ENCODE data around the gene FMNL3. TPM values are rescaled to one million over a fixed set of nuclear protein-coding genes. Genes with fewer than 3 reads are reported as not detected.
A peak's percentile ranks its signal among the peaks of the same experiment; 100 is the strongest.

FMNL3 gene
- total and polyA plus RNA-seq, 2 experiments from 2014 or later, result 8.7 to 32.6 TPM

DNA sequence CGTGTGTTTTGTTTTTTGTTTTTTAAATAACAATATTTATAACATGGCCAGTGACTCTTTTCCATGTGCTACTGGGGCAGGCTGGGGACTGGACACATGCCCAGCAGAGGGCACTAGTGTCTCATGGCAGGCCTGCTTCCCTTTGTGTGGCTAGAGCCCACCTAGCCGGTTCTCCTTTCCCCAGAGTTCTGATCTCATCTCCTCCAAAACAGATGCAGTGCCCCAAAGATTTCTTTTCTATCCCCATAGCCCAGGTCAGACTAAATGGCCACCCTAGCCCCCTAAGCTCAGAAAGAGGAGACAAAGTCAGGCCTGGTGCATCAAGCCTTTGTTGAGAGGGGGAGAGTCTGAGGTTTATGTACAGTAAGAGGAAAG lies 62.6 kb downstream of the FMNL3 start:
- peak; percentile 90 for ATAC-seq
- Histone ChIP-seq H4K20me1 (replicated peaks; ENCODE audit: insufficient read depth) (0 out of 2 replicates have a peak, but pooled peaks cover 3% of the 10 kb centered on the region), H3F3A (replicated peaks; ENCODE audit: low read depth) (no peaks in the 10 kb centered on the region), H3K36me3 (ENCODE audit: insufficient read depth) (peaks cover 4% of the 10 kb centered on the region), H3K27ac (ENCODE audit: low read depth) (0 out of 2 replicates have a peak overlapping the region, but pooled peaks have one; percentile 42), H3K9me2 (ENCODE audit: insufficient read depth) (no peaks in the 10 kb centered on the region), H3K27me3 (ENCODE audit: insufficient read depth) (no peaks in the 10 kb centered on the region), H3K4me3 (no peak overlapping the region), H3K4me2 (no peak overlapping the region), H3K4me1 (ENCODE audit: insufficient read depth) (peaks cover 7% of the 10 kb centered on the region; the same call in 1 of the 2 replicates), H3K79me2 (replicated peaks; ENCODE audit: insufficient read depth) (no peaks in the 10 kb centered on the region), H2AFZ (no peak overlapping the region)
- TF ChIP-seq, protein P1, sequence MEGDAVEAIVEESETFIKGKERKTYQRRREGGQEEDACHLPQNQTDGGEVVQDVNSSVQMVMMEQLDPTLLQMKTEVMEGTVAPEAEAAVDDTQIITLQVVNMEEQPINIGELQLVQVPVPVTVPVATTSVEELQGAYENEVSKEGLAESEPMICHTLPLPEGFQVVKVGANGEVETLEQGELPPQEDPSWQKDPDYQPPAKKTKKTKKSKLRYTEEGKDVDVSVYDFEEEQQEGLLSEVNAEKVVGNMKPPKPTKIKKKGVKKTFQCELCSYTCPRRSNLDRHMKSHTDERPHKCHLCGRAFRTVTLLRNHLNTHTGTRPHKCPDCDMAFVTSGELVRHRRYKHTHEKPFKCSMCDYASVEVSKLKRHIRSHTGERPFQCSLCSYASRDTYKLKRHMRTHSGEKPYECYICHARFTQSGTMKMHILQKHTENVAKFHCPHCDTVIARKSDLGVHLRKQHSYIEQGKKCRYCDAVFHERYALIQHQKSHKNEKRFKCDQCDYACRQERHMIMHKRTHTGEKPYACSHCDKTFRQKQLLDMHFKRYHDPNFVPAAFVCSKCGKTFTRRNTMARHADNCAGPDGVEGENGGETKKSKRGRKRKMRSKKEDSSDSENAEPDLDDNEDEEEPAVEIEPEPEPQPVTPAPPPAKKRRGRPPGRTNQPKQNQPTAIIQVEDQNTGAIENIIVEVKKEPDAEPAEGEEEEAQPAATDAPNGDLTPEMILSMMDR (conservative IDR thresholded peaks at IDR 0.05; ENCODE audit: low read depth in 2 of 2), result peak; percentile 90 to 94
- TF ChIP-seq NANOG (IDR thresholded peaks at IDR 0.05; ENCODE audit: borderline replicate concordance), result no peak
- no peak for TF ChIP-seq JUNB (IDR thresholded peaks at IDR 0.05; ENCODE audit: unreplicated experiment)
- TF ChIP-seq, protein P2, sequence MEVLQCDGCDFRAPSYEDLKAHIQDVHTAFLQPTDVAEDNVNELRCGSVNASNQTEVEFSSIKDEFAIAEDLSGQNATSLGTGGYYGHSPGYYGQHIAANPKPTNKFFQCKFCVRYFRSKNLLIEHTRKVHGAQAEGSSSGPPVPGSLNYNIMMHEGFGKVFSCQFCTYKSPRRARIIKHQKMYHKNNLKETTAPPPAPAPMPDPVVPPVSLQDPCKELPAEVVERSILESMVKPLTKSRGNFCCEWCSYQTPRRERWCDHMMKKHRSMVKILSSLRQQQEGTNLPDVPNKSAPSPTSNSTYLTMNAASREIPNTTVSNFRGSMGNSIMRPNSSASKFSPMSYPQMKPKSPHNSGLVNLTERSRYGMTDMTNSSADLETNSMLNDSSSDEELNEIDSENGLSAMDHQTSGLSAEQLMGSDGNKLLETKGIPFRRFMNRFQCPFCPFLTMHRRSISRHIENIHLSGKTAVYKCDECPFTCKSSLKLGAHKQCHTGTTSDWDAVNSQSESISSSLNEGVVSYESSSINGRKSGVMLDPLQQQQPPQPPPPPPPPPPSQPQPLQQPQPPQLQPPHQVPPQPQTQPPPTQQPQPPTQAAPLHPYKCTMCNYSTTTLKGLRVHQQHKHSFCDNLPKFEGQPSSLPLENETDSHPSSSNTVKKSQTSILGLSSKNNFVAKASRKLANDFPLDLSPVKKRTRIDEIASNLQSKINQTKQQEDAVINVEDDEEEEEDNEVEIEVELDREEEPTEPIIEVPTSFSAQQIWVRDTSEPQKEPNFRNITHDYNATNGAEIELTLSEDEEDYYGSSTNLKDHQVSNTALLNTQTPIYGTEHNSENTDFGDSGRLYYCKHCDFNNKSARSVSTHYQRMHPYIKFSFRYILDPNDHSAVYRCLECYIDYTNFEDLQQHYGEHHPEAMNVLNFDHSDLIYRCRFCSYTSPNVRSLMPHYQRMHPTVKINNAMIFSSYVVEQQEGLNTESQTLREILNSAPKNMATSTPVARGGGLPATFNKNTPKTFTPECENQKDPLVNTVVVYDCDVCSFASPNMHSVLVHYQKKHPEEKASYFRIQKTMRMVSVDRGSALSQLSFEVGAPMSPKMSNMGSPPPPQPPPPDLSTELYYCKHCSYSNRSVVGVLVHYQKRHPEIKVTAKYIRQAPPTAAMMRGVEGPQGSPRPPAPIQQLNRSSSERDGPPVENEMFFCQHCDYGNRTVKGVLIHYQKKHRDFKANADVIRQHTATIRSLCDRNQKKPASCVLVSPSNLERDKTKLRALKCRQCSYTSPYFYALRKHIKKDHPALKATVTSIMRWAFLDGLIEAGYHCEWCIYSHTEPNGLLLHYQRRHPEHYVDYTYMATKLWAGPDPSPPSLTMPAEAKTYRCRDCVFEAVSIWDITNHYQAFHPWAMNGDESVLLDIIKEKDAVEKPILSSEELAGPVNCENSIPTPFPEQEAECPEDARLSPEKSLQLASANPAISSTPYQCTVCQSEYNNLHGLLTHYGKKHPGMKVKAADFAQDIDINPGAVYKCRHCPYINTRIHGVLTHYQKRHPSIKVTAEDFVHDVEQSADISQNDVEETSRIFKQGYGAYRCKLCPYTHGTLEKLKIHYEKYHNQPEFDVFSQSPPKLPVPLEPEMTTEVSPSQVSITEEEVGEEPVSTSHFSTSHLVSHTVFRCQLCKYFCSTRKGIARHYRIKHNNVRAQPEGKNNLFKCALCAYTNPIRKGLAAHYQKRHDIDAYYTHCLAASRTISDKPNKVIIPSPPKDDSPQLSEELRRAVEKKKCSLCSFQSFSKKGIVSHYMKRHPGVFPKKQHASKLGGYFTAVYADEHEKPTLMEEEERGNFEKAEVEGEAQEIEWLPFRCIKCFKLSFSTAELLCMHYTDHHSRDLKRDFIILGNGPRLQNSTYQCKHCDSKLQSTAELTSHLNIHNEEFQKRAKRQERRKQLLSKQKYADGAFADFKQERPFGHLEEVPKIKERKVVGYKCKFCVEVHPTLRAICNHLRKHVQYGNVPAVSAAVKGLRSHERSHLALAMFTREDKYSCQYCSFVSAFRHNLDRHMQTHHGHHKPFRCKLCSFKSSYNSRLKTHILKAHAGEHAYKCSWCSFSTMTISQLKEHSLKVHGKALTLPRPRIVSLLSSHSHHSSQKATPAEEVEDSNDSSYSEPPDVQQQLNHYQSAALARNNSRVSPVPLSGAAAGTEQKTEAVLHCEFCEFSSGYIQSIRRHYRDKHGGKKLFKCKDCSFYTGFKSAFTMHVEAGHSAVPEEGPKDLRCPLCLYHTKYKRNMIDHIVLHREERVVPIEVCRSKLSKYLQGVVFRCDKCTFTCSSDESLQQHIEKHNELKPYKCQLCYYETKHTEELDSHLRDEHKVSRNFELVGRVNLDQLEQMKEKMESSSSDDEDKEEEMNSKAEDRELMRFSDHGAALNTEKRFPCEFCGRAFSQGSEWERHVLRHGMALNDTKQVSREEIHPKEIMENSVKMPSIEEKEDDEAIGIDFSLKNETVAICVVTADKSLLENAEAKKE (CRISPR knock-in tag; IDR thresholded peaks at IDR 0.05), result no peak
- TF ChIP-seq POLR2AphosphoS5 (IDR thresholded peaks at IDR 0.05; ENCODE audit: low read depth), result no peak
- peaks cover 29% of the 10 kb centered on the region for H3K4me1 Mint-ChIP-seq
- peak overlapping the region; percentile 64 for H3K27ac Mint-ChIP-seq
- peaks cover 62% of the 10 kb centered on the region for H3K36me3 Mint-ChIP-seq (ENCODE audit: low read depth)
- H3K4me3 Mint-ChIP-seq, result no peak overlapping the region
- peaks cover 23% of the 10 kb centered on the region for H3K27me3 Mint-ChIP-seq (ENCODE audit: insufficient read depth, low read depth, poor library complexity)
- no peaks in the 10 kb centered on the region for H3K9me3 Mint-ChIP-seq
- peak; percentile 85 for DNase-seq (ENCODE audit: low spot score)
